H1 (cell line): ENCODE results near the gene GASK1B. TPM values are rescaled to one million over a fixed set of nuclear protein-coding genes. Genes with fewer than 3 reads are reported as not detected.

Source experiments
- CTCF ChIA-PET: fragments of 300-600 bp; sonication (Branson Sonifier 250); formaldehyde crosslinking; loops from one replicate; lab custom pipeline; 2021; ENCODE audit not compliant: partially characterized antibody; lab: Charles Lee
- POLR2A ChIA-PET: fragments of 300-600 bp; sonication (Branson Sonifier 250); formaldehyde crosslinking; loops from one replicate; lab custom pipeline; 2021; ENCODE audit warnings: inconsistent platforms; ENCODE audit not compliant: partially characterized antibody; lab: Charles Lee
- DNase-seq, 2 experiments: peaks; one replicate each; pipeline versions ENCODE4 v3.0.0 to v3.0.0-alpha.2; 2010 to 2022; ENCODE audit warnings: low spot score in 2 of 2, low read depth in 1 of 2, mixed read lengths in 1 of 2
- FAIRE-seq: peaks from 2 replicates; lab custom pipeline; 2011; peaks lifted over from hg19 to GRCh38; lab: Jason Lieb, UNC
- H2AFZ ChIP-seq: 2 replicates; pipeline ENCODE4 v1.8.1; 2012; ENCODE audit warnings: low read length, inconsistent platforms
- H2AK5ac ChIP-seq: 2 replicates; pipeline ENCODE4 v1.6.1; 2013; ENCODE audit warnings: low read depth, low read length
- H2BK120ac ChIP-seq: replicated peaks from 2 replicates; pipeline ENCODE3; 2013; ENCODE audit warnings: low read depth, low read length, inconsistent platforms
- H2BK12ac ChIP-seq: 2 replicates; pipeline ENCODE4 v1.6.1; 2013; ENCODE audit warnings: low read depth, low read length
- H2BK15ac ChIP-seq: 2 replicates; pipeline ENCODE4 v1.6.1; 2013; ENCODE audit warnings: low read length
- H2BK20ac ChIP-seq: 2 replicates; pipeline ENCODE4 v1.6.1; 2013; ENCODE audit warnings: low read length
- H2BK5ac ChIP-seq: 2 replicates; pipeline ENCODE4 v1.6.1; 2013; ENCODE audit warnings: low read depth, low read length
- H3K14ac ChIP-seq: 2 replicates; pipeline ENCODE4 v1.6.1; 2013; ENCODE audit warnings: inconsistent platforms; ENCODE audit not compliant: insufficient read length
- H3K18ac ChIP-seq: 2 replicates; pipeline ENCODE4 v1.6.1; 2013; ENCODE audit warnings: low read length; ENCODE audit errors: extremely low read depth
- H3K23ac ChIP-seq: 2 replicates; pipeline ENCODE4 v1.6.1; 2013; ENCODE audit warnings: inconsistent platforms; ENCODE audit not compliant: insufficient read length
- H3K23me2 ChIP-seq: 2 replicates; pipeline ENCODE4 v1.6.1; 2013; ENCODE audit warnings: low read depth, low read length
- H3K27ac ChIP-seq: 2 replicates; pipeline ENCODE4 v1.6.1; 2011; ENCODE audit warnings: low read depth, low read length, inconsistent platforms
- H3K27me3 ChIP-seq, 4 experiments: replicated peaks in 1 of 4; 1 replicate in 1 of 4; 2 replicates in 3 of 4; pipeline versions ENCODE4 v1.6.1 to v1.8.1; 2011 to 2013; ENCODE audit warnings: low read length in 3 of 4, mild to moderate bottlenecking in 3 of 4, inconsistent platforms in 2 of 4, mixed read lengths in 2 of 4, moderate library complexity in 1 of 4; ENCODE audit not compliant: control insufficient read depth in 3 of 4, insufficient read depth in 3 of 4; ENCODE audit errors: extremely low read depth in 1 of 4
- H3K36me3 ChIP-seq, 4 experiments: 2 replicates each; pipeline versions ENCODE4 v1.6.1 to v1.8.1; 2011 to 2013; ENCODE audit warnings: mild to moderate bottlenecking in 4 of 4, low read length in 3 of 4, moderate library complexity in 2 of 4, control low read depth in 1 of 4, inconsistent platforms in 1 of 4; ENCODE audit not compliant: insufficient read depth in 4 of 4, control insufficient read depth in 2 of 4
- H3K4ac ChIP-seq: replicated peaks from 2 replicates; pipeline ENCODE3; 2013; ENCODE audit warnings: low read length, low read depth, mixed read lengths, inconsistent platforms; ENCODE audit not compliant: insufficient read length
- H3K4me1 ChIP-seq, 4 experiments: replicated peaks in 1 of 4; 1 replicate in 1 of 4; 2 replicates in 3 of 4; pipeline versions ENCODE4 v1.6.1 to v1.8.1; 2011 to 2013; ENCODE audit warnings: low read length in 3 of 4, inconsistent platforms in 2 of 4, mixed read lengths in 1 of 4; ENCODE audit not compliant: insufficient read depth in 4 of 4, control insufficient read depth in 3 of 4
- H3K4me2 ChIP-seq, 2 experiments: 2 replicates each; pipeline versions ENCODE4 v1.6.1 to v1.8.1; 2011 to 2013; ENCODE audit warnings: low read depth in 2 of 2, low read length in 2 of 2, control low read depth in 1 of 2, inconsistent platforms in 1 of 2, mild to moderate bottlenecking in 1 of 2; ENCODE audit not compliant: insufficient read depth in 1 of 2
- H3K4me3 ChIP-seq, 4 experiments: fragments of 200-600, 300-600 bp in 1 of 4; sonication (generic), shearing (Covaris generic), sonication (Bioruptor Twin) in 1 of 4; 2 replicates each; pipeline versions ENCODE4 v1.5.1 to v1.8.1; 2011 to 2016; ENCODE audit warnings: low read length in 4 of 4, low read depth in 3 of 4, control low read depth in 2 of 4, inconsistent platforms in 2 of 4, mild to moderate bottlenecking in 2 of 4, mixed read lengths in 1 of 4, moderate library complexity in 1 of 4; ENCODE audit not compliant: insufficient read depth in 2 of 4; ENCODE audit errors: extremely low read depth in 1 of 4
- H3K56ac ChIP-seq: replicated peaks from 2 replicates; pipeline ENCODE3; 2013; ENCODE audit warnings: low read depth, mild to moderate bottlenecking, mixed read lengths, low read length, inconsistent platforms; ENCODE audit not compliant: insufficient read length
- H3K79me1 ChIP-seq: 2 replicates; pipeline ENCODE4 v1.6.1; 2013; ENCODE audit warnings: low read depth, low read length, control low read depth
- H3K79me2 ChIP-seq, 2 experiments: 2 replicates each; pipeline versions ENCODE4 v1.6.1 to v1.8.1; 2012 to 2013; ENCODE audit warnings: low read length in 2 of 2, mild to moderate bottlenecking in 2 of 2, inconsistent platforms in 1 of 2; ENCODE audit not compliant: insufficient read depth in 2 of 2, control insufficient read depth in 1 of 2
- H3K9ac ChIP-seq, 4 experiments: replicated peaks in 1 of 4; 1 replicate in 1 of 4; 2 replicates in 3 of 4; pipeline versions ENCODE4 v1.6.1 to v1.8.1; 2011 to 2013; ENCODE audit warnings: low read depth in 3 of 4, low read length in 3 of 4, control low read depth in 2 of 4, mild to moderate bottlenecking in 2 of 4, moderate library complexity in 2 of 4, inconsistent platforms in 1 of 4; ENCODE audit errors: extremely low read depth in 1 of 4
- H3K9me3 ChIP-seq, 2 experiments: 2 replicates each; pipeline versions ENCODE4 v1.6.1 to v1.8.1; 2012 to 2013; ENCODE audit warnings: mild to moderate bottlenecking in 2 of 2, moderate library complexity in 2 of 2, control low read depth in 1 of 2, inconsistent platforms in 1 of 2, low read depth in 1 of 2, low read length in 1 of 2, mixed read lengths in 1 of 2; ENCODE audit not compliant: insufficient read depth in 2 of 2
- H4K20me1 ChIP-seq, 2 experiments: replicated peaks in 1 of 2; 2 replicates each; pipeline versions ENCODE3 to v1.8.1; 2011 to 2013; ENCODE audit warnings: inconsistent platforms in 2 of 2, low read length in 2 of 2, mild to moderate bottlenecking in 1 of 2; ENCODE audit not compliant: insufficient read depth in 2 of 2, control insufficient read depth in 1 of 2
- H4K5ac ChIP-seq: 2 replicates; pipeline ENCODE4 v1.6.1; 2013; ENCODE audit warnings: low read length, low read depth, mixed read lengths, inconsistent platforms; ENCODE audit not compliant: insufficient read length
- H4K8ac ChIP-seq: 2 replicates; pipeline ENCODE4 v1.8.0; 2013; ENCODE audit warnings: mild to moderate bottlenecking, moderate library complexity, low read length, inconsistent platforms; ENCODE audit not compliant: insufficient read depth; ENCODE audit errors: extremely low read depth
- H4K91ac ChIP-seq: replicated peaks from 2 replicates; pipeline ENCODE3; 2013; ENCODE audit warnings: low read length, mixed read lengths, inconsistent platforms; ENCODE audit not compliant: insufficient read length
- ATF3 ChIP-seq: IDR thresholded peaks from 2 replicates; pipeline ENCODE4 v1.6.1; 2011; ENCODE audit warnings: low read depth, mild to moderate bottlenecking, low read length; ENCODE audit not compliant: insufficient read depth
- BCL11A ChIP-seq, 2 experiments: IDR thresholded peaks; one replicate each; pipeline ENCODE4 v1.6.1; 2011; ENCODE audit warnings: low read depth in 2 of 2, low read length in 2 of 2, mild to moderate bottlenecking in 2 of 2
- CHD2 ChIP-seq: IDR thresholded peaks from 2 replicates; pipeline ENCODE4 v1.6.1; 2012; ENCODE audit warnings: low read length, improper control_type of control experiment
- E2F6 ChIP-seq: IDR thresholded peaks from 2 replicates; pipeline ENCODE4 v1.6.1; 2012; ENCODE audit warnings: inconsistent platforms
- HDAC6 ChIP-seq: IDR thresholded peaks from one replicate; pipeline ENCODE4 v1.7.1; 2012; ENCODE audit warnings: low read depth, mild to moderate bottlenecking, inconsistent platforms, low read length, moderate library complexity
- MAFK ChIP-seq: IDR thresholded peaks from 2 replicates; pipeline ENCODE4 v1.6.1; 2012; ENCODE audit warnings: low read depth, mild to moderate bottlenecking, improper control_type of control experiment, low read length
- MAX ChIP-seq: IDR thresholded peaks from 2 replicates; pipeline ENCODE4 v1.6.1; 2012; ENCODE audit warnings: inconsistent platforms
- SUZ12 ChIP-seq: fragments of 200-600 bp; sonication (generic); IDR thresholded peaks from 2 replicates; pipeline ENCODE4 v1.6.1; 2012; ENCODE audit warnings: mild to moderate bottlenecking, inconsistent platforms, low read length, moderate library complexity, mixed read lengths
- ZNF274 ChIP-seq: IDR thresholded peaks from 2 replicates; pipeline ENCODE4 v1.7.0; 2012; ENCODE audit warnings: low read length, borderline replicate concordance; ENCODE audit errors: extremely low read depth
- WGBS, 2 experiments: shearing (Covaris generic) in 1 of 2; methylation state at CpG; one replicate each; pipeline versions ENCODE4 v1.1.6 to v1.1.7; 2013 to 2015; ENCODE audit warnings: low lambda C conversion rate in 2 of 2, mixed read lengths in 2 of 2, inconsistent platforms in 1 of 2, low coverage in 1 of 2, missing lambda C conversion rate in 1 of 2; ENCODE audit not compliant: insufficient replicate concordance in 2 of 2, insufficient coverage in 1 of 2, insufficient read length in 1 of 2; ENCODE audit errors: extremely low coverage in 1 of 2, missing lambda C conversion rate in 1 of 2; 5-methylcytosine and 5-hydroxymethylcytosine counted together
- polyA plus RNA-seq, 7 experiments: library from polyadenylated mRNA; depleted of rRNA in 3 of 7; stranded (reverse) in 5 of 7; unstranded in 2 of 7; fragments of >200 nt in 5 of 7; fragments of 200-250 nt in 2 of 7; gene quantifications; 1 replicate in 5 of 7; 2 replicates in 1 of 7; 4 replicates in 1 of 7; pipeline versions ENCODE4 v1.2.1 to v1.2.3, GENCODE V29; 2011 to 2013; ENCODE audit warnings: missing spikeins in 2 of 7, mixed read lengths in 2 of 7
- total RNA-seq: library from RNA; stranded (reverse); fragmentation: NEBNext Ultra II Directional; extraction: Animal tissue kit (Norgen Biotek cat#: 25700); gene quantifications from 2 replicates; pipeline ENCODE4 v1.2.1, GENCODE V29; 2021

Gene GASK1B
- total and polyA plus RNA-seq, 2 of the 8 experiments (the other 6 are each of a cell fraction or from before 2014, with no cell fraction given) = not detected

- Histone ChIP-seq H3K4me2 (no peak overlapping the region), H2AK5ac (no peak overlapping the region), H2BK5ac (no peak overlapping the region), H2AFZ (no peak overlapping the region), H3K18ac (no peak overlapping the region), H3K36me3 (no peaks in the 10 kb centered on the region), H3K27me3 (no peaks in the 10 kb centered on the region; a peak in 1 of 7 replicates), H4K5ac (no peak overlapping the region), H2BK15ac (no peak overlapping the region), H2BK20ac (no peak overlapping the region), H3K79me1 (no peaks in the 10 kb centered on the region), H3K23me2 (no peaks in the 10 kb centered on the region), H2BK12ac (no peak overlapping the region), H3K23ac (no peak overlapping the region), H3K56ac (no peak overlapping the region), H4K8ac (no peak overlapping the region), H4K91ac (no peak overlapping the region), H3K27ac (no peak overlapping the region), H3K4ac (no peak overlapping the region), H2BK120ac (no peak overlapping the region), H3K9me3 (no peaks in the 10 kb centered on the region), H3K79me2 (no peaks in the 10 kb centered on the region), H3K4me1 (no peaks in the 10 kb centered on the region), H3K14ac (no peak overlapping the region), H4K20me1 (no peaks in the 10 kb centered on the region), H3K4me3 (no peak overlapping the region), H3K9ac (no peak overlapping the region)
- TF ChIP-seq BCL11A (IDR thresholded peaks at IDR 0.05; ENCODE audit: low read depth in 2 of 2, low read length in 2 of 2) (no peak), ATF3 (no peak), MAX (no peak), ZNF274 (no peak), MAFK (no peak), CHD2 (no peak), HDAC6 (no peak), SUZ12 (no peak), E2F6 (no peak)
- FAIRE-seq (no peak), DNase-seq (no peak)
- WGBS, 2 experiments = 73% methylated on average over 4 of the region's 4 CpGs; no CpG with 5 or more reads in 1 of the 2 experiments
- POLR2A ChIA-PET = no interaction called here
- CTCF ChIA-PET = interaction anchor here (1.5 kb wide), 1 partner anchor 16 kb away, joined by 3 read pairs; no protein-coding TSS in a partner anchor
Measured at GRCh38 chr4:158133551-158133950, 39.3 kb downstream of the GASK1B start.
